ENCODE results near the gene OSBPL6. TPM values are rescaled to one million over a fixed set of nuclear protein-coding genes. Genes with fewer than 3 reads are reported as not detected.

The OSBPL6 gene
- total and polyA plus RNA-seq, 9 of the 15 experiments (the other 6 are each of a cell fraction or from before 2014, with no cell fraction given) = 3.4 to 12.7 (median 9.3) TPM

- TF ChIP-seq AFF4 (CRISPR knock-in tag; IDR thresholded peaks at IDR 0.05) (no peak), ZNF316 (IDR thresholded peaks at IDR 0.05) (peak; percentile 71), NFRKB (IDR thresholded peaks at IDR 0.05; ENCODE audit: low read depth) (no peak), MCM3 (IDR thresholded peaks at IDR 0.05) (no peak), TCF7 (IDR thresholded peaks at IDR 0.05; ENCODE audit: borderline replicate concordance) (no peak), ZEB2 (IDR thresholded peaks at IDR 0.05) (no peak), MXD1 (CRISPR knock-in tag; IDR thresholded peaks at IDR 0.05; ENCODE audit: borderline replicate concordance, poor library complexity, severe bottlenecking) (no peak), ZNF175 (CRISPR knock-in tag; IDR thresholded peaks at IDR 0.05; ENCODE audit: low read depth) (no peak), KAT2B (IDR thresholded peaks at IDR 0.05; ENCODE audit: low read depth, low read length) (no peak), U2AF1 (optimal IDR thresholded peaks at IDR 0.05; ENCODE audit: low read depth, low read length) (no peak), SMC3 (conservative IDR thresholded peaks at IDR 0.05; ENCODE audit: insufficient read depth, low read depth, low read length) (no peak), ZNF75A (CRISPR knock-in tag; IDR thresholded peaks at IDR 0.05) (no peak), FOSL1 (tag; conservative IDR thresholded peaks at IDR 0.05) (peak; percentile 62), ETS1 (conservative IDR thresholded peaks at IDR 0.05; ENCODE audit: control insufficient read depth, low read depth, low read length) (no peak), ILF3 (IDR thresholded peaks at IDR 0.05; ENCODE audit: borderline replicate concordance) (no peak), ARID2 (IDR thresholded peaks at IDR 0.05) (no peak), HDAC3 (IDR thresholded peaks at IDR 0.05; ENCODE audit: borderline replicate concordance, partially characterized antibody) (no peak), CBX5 (IDR thresholded peaks at IDR 0.05; ENCODE audit: borderline replicate concordance, low read depth) (no peak), RFX5 (IDR thresholded peaks at IDR 0.05; ENCODE audit: low read depth, low read length) (no peak), FOS (IDR thresholded peaks at IDR 0.05; ENCODE audit: extremely low read depth, insufficient read length) (no peak), SMARCA4 (IDR thresholded peaks at IDR 0.05) (peak; percentile 85), EHMT2 (IDR thresholded peaks at IDR 0.05) (no peak; the same call in 1 of the 2 replicates), POLR3A (IDR thresholded peaks at IDR 0.05; ENCODE audit: borderline replicate concordance, extremely low read depth, insufficient read depth, insufficient read length) (no peak), IFI16 (CRISPR knock-in tag; IDR thresholded peaks at IDR 0.05) (no peak), ZNF76 (CRISPR knock-in tag; IDR thresholded peaks at IDR 0.05; ENCODE audit: borderline replicate concordance) (no peak), ZNF134 (CRISPR knock-in tag; conservative IDR thresholded peaks at IDR 0.05) (no peak), SMAD1 (IDR thresholded peaks at IDR 0.05; ENCODE audit: low read depth, low read length, partially characterized antibody) (no peak), MAFK (IDR thresholded peaks at IDR 0.05; ENCODE audit: low read length) (peak; percentile 69)
Measured at GRCh38 chr2:178428396-178428806, 234.1 kb downstream of the OSBPL6 start (continued).
